Neuronal stem cell (in vitro differentiated cells): ENCODE data around the gene OLFML2B.

Experiments
- DNase-seq: peaks from one replicate; pipeline ENCODE4 v3.0.0-alpha.2; 2013; ENCODE audit warnings: low spot score
- H2AFZ ChIP-seq: one replicate; pipeline ENCODE4 v1.6.1; 2013; ENCODE audit warnings: mild to moderate bottlenecking, low read length, inconsistent platforms
- H2AK5ac ChIP-seq: 2 replicates; pipeline ENCODE4 v1.6.1; 2013; ENCODE audit warnings: low read depth, mild to moderate bottlenecking, inconsistent platforms, low read length, moderate library complexity, mixed read lengths
- H2BK120ac ChIP-seq: 2 replicates; pipeline ENCODE4 v1.6.1; 2013; ENCODE audit warnings: low read depth, mild to moderate bottlenecking, inconsistent platforms, low read length, moderate library complexity, mixed read lengths
- H2BK12ac ChIP-seq: one replicate; pipeline ENCODE4 v1.6.1; 2013; ENCODE audit warnings: low read length, inconsistent platforms
- H2BK15ac ChIP-seq: 2 replicates; pipeline ENCODE4 v1.6.1; 2013; ENCODE audit warnings: mild to moderate bottlenecking, low read length, inconsistent platforms, mixed read lengths
- H2BK5ac ChIP-seq: one replicate; pipeline ENCODE4 v1.6.1; 2013; ENCODE audit warnings: inconsistent platforms, mild to moderate bottlenecking, low read length, moderate library complexity
- H3K14ac ChIP-seq: one replicate; pipeline ENCODE4 v1.6.1; 2013; ENCODE audit warnings: low read length, inconsistent platforms
- H3K18ac ChIP-seq: 2 replicates; pipeline ENCODE4 v1.6.1; 2013; ENCODE audit warnings: low read length, inconsistent platforms
- H3K23ac ChIP-seq: 2 replicates; pipeline ENCODE4 v1.6.1; 2013; ENCODE audit warnings: low read depth, mild to moderate bottlenecking, mixed read lengths, low read length, inconsistent platforms; ENCODE audit not compliant: poor library complexity
- H3K27ac ChIP-seq: replicated peaks from 3 replicates; pipeline ENCODE4 v1.5.1; 2013; ENCODE audit warnings: low read length, inconsistent platforms
- H3K27me3 ChIP-seq, 3 experiments: 2 replicates each; pipeline ENCODE4 v1.6.1; 2013; ENCODE audit warnings: low read length in 3 of 3, mild to moderate bottlenecking in 2 of 3, inconsistent platforms in 1 of 3, low read depth in 1 of 3, mixed read lengths in 1 of 3, moderate library complexity in 1 of 3; ENCODE audit not compliant: control insufficient read depth in 3 of 3, insufficient read depth in 3 of 3
- H3K36me3 ChIP-seq, 2 donors: replicated peaks in 1 of 2; 2 replicates each; pipeline ENCODE4 v1.6.1; 2013; ENCODE audit warnings: low read length in 2 of 2; ENCODE audit not compliant: control insufficient read depth in 2 of 2, insufficient read depth in 2 of 2
- H3K4ac ChIP-seq: 2 replicates; pipeline ENCODE4 v1.6.1; 2013; ENCODE audit warnings: inconsistent platforms, mild to moderate bottlenecking, low read length, moderate library complexity
- H3K4me1 ChIP-seq, 2 donors: 1 replicate in 1 of 2; 2 replicates in 1 of 2; pipeline ENCODE4 v1.6.1; 2013; ENCODE audit warnings: low read length in 2 of 2, low read depth in 1 of 2; ENCODE audit not compliant: control insufficient read depth in 2 of 2, insufficient read depth in 1 of 2
- H3K4me2 ChIP-seq: one replicate; pipeline ENCODE4 v1.6.1; 2013; ENCODE audit warnings: mild to moderate bottlenecking, low read length, inconsistent platforms; ENCODE audit not compliant: insufficient read depth, poor library complexity, severe bottlenecking
- H3K4me3 ChIP-seq, 2 donors: 2 replicates each; pipeline ENCODE4 v1.5.1; 2013; ENCODE audit warnings: low read length in 2 of 2, mild to moderate bottlenecking in 2 of 2, inconsistent platforms in 1 of 2, moderate library complexity in 1 of 2
- H3K79me1 ChIP-seq: one replicate; pipeline ENCODE4 v1.6.1; 2013; ENCODE audit warnings: low read depth, mild to moderate bottlenecking, inconsistent platforms, low read length, moderate library complexity
- H3K9ac ChIP-seq: one replicate; pipeline ENCODE4 v1.6.1; 2013; ENCODE audit warnings: mild to moderate bottlenecking, low read depth, low read length, inconsistent platforms; ENCODE audit not compliant: poor library complexity
- H3K9me3 ChIP-seq, 2 donors: replicated peaks in 1 of 2; 2 replicates each; pipeline versions ENCODE3 to v1.6.1; 2013; ENCODE audit warnings: low read length in 2 of 2, mild to moderate bottlenecking in 2 of 2, inconsistent platforms in 1 of 2, low read depth in 1 of 2, mixed read lengths in 1 of 2, moderate library complexity in 1 of 2; ENCODE audit not compliant: control insufficient read depth in 2 of 2, insufficient read depth in 1 of 2
- H4K8ac ChIP-seq: one replicate; pipeline ENCODE4 v1.6.1; 2013; ENCODE audit warnings: low read depth, mild to moderate bottlenecking, inconsistent platforms, low read length, moderate library complexity
- H4K91ac ChIP-seq: one replicate; pipeline ENCODE4 v1.6.1; 2013; ENCODE audit warnings: low read length, low read depth, mild to moderate bottlenecking, inconsistent platforms; ENCODE audit not compliant: poor library complexity
- WGBS, 2 donors: extraction: QIAGEN DNeasy Blood & Tissue Kit; methylation state at CpG; one replicate each; pipeline ENCODE4 v1.1.7; 2013; ENCODE audit warnings: missing lambda C conversion rate in 2 of 2, mixed read lengths in 1 of 2; ENCODE audit not compliant: insufficient read length in 2 of 2, insufficient replicate concordance in 1 of 2; ENCODE audit errors: extremely low coverage in 2 of 2; 5-methylcytosine and 5-hydroxymethylcytosine counted together

The OLFML2B gene

GRCh38 chr1:161983725-161984124, 39.9 kb downstream of the OLFML2B start:
- Histone ChIP-seq H4K8ac (no peak overlapping the region), H3K9ac (no peak overlapping the region), H3K36me3 (no peaks in the 10 kb centered on the region), H4K91ac (no peak overlapping the region), H3K18ac (no peak overlapping the region), H3K27me3 (no peaks in the 10 kb centered on the region), H2AK5ac (no peak overlapping the region), H3K23ac (no peak overlapping the region), H3K4me2 (no peak overlapping the region), H3K4me1 (no peaks in the 10 kb centered on the region), H3K79me1 (peaks cover 3% of the 10 kb centered on the region), H2AFZ (no peak overlapping the region), H2BK12ac (no peak overlapping the region), H2BK15ac (no peak overlapping the region), H2BK120ac (no peak overlapping the region), H2BK5ac (no peak overlapping the region), H3K9me3 (peaks cover 7% of the 10 kb centered on the region in 2 donors), H3K4ac (no peak overlapping the region), H3K14ac (no peak overlapping the region), H3K4me3 (peak overlapping the region in 1 of 2 donors; percentile 7), H3K27ac (no peak overlapping the region)
- DNase-seq = no peak
- WGBS, 2 donors = no CpG with 5 or more reads among the region's 22 CpGs

GRCh38 chr1:161982917-161983316, 40.8 kb downstream of the OLFML2B start:
- no peak overlapping the region for H3K4me3 ChIP-seq
- H4K8ac ChIP-seq = no peak overlapping the region
- no peak overlapping the region for H2AFZ ChIP-seq
- H3K18ac ChIP-seq = no peak overlapping the region
- H3K9ac ChIP-seq = no peak overlapping the region
- no peak overlapping the region for H3K14ac ChIP-seq
- H2AK5ac ChIP-seq = no peak overlapping the region
- H3K23ac ChIP-seq = no peak overlapping the region
- 100% methylated on average over 1 of the region's 9 CpGs; no CpG with 5 or more reads in 1 of the 2 donors for WGBS, 2 donors
- H2BK12ac ChIP-seq = no peak overlapping the region
- DNase-seq = no peak
- no peak overlapping the region for H3K27ac ChIP-seq
- H2BK120ac ChIP-seq = no peak overlapping the region
- no peak overlapping the region for H3K4me2 ChIP-seq
- H3K79me1 ChIP-seq = peaks cover 3% of the 10 kb centered on the region
- H3K4me1 ChIP-seq = no peaks in the 10 kb centered on the region
- H2BK15ac ChIP-seq = no peak overlapping the region
- no peaks in the 10 kb centered on the region for H3K36me3 ChIP-seq
- peaks cover 6 to 11% of the 10 kb centered on the region in 2 donors for H3K9me3 ChIP-seq
- no peak overlapping the region for H2BK5ac ChIP-seq
- no peak overlapping the region for H3K4ac ChIP-seq
- no peak overlapping the region for H4K91ac ChIP-seq
- H3K27me3 ChIP-seq = no peaks in the 10 kb centered on the region

GRCh38 chr1:161982507-161982895, 41.2 kb downstream of the OLFML2B start:
- Histone ChIP-seq H2AK5ac (no peak overlapping the region), H2BK12ac (no peak overlapping the region), H3K4me1 (no peaks in the 10 kb centered on the region), H3K4me3 (no peak overlapping the region), H3K14ac (no peak overlapping the region), H2AFZ (no peak overlapping the region), H4K91ac (no peak overlapping the region), H3K23ac (no peak overlapping the region), H3K4ac (no peak overlapping the region), H3K79me1 (peaks cover 3% of the 10 kb centered on the region), H3K36me3 (no peaks in the 10 kb centered on the region), H3K27me3 (no peaks in the 10 kb centered on the region), H3K9me3 (peaks cover 2 to 7% of the 10 kb centered on the region in 2 donors), H3K9ac (no peak overlapping the region), H3K4me2 (no peak overlapping the region), H3K27ac (no peak overlapping the region), H2BK15ac (no peak overlapping the region), H2BK5ac (no peak overlapping the region), H4K8ac (no peak overlapping the region), H2BK120ac (no peak overlapping the region), H3K18ac (no peak overlapping the region)
- no peak for DNase-seq
- no CpG with 5 or more reads among the region's 5 CpGs for WGBS, 2 donors

GRCh38 chr1:161981735-161982506, 41.7 kb downstream of the OLFML2B start:
- Histone ChIP-seq H2AK5ac (no peak overlapping the region), H3K4me1 (no peaks in the 10 kb centered on the region), H3K18ac (no peak overlapping the region), H3K79me1 (peaks cover 3% of the 10 kb centered on the region), H3K4me2 (no peak overlapping the region), H3K23ac (no peak overlapping the region), H3K9ac (no peak overlapping the region), H3K27me3 (no peaks in the 10 kb centered on the region), H2AFZ (no peak overlapping the region), H3K9me3 (peaks cover 0 to 3% of the 10 kb centered on the region in 2 donors), H2BK120ac (no peak overlapping the region), H3K14ac (no peak overlapping the region), H4K91ac (no peak overlapping the region), H3K27ac (no peak overlapping the region), H3K36me3 (no peaks in the 10 kb centered on the region), H2BK12ac (no peak overlapping the region), H3K4ac (no peak overlapping the region), H2BK5ac (no peak overlapping the region), H3K4me3 (no peak overlapping the region), H2BK15ac (no peak overlapping the region), H4K8ac (no peak overlapping the region)
- WGBS, 2 donors = no CpG with 5 or more reads among the region's 11 CpGs
- no peak for DNase-seq
